Lung (tissue), 16 donors: ENCODE results near the gene TMLHE. TPM values are rescaled to one million over a fixed set of nuclear protein-coding genes. Genes with fewer than 3 reads are reported as not detected.
A peak's percentile ranks its signal among the peaks of the same experiment; 100 is the strongest.

Experiments
- ATAC-seq: fragments of 200-7000 bp; cut with Tn5 transposase; one replicate; pipeline ENCODE4 v1.9.1; 2020; ENCODE audit warnings: moderate number of reproducible peaks; ENCODE audit not compliant: insufficient read depth, low FRiP score
- DNase-seq, 3 donors: peaks; one replicate each; pipeline ENCODE4 v3.0.0-alpha.2; 2013 to 2017
- H3K27ac ChIP-seq, 2 donors: one replicate each; pipeline ENCODE4 v1.5.1; 2013; ENCODE audit warnings: mild to moderate bottlenecking in 2 of 2, moderate library complexity in 2 of 2, control low read depth in 1 of 2, inconsistent platforms in 1 of 2, low read depth in 1 of 2, low read length in 1 of 2
- H3K27me3 ChIP-seq, 3 donors: one replicate each; pipeline ENCODE4 v1.5.1; 2013; ENCODE audit warnings: low read length in 2 of 3; ENCODE audit not compliant: control insufficient read depth in 3 of 3, insufficient read depth in 3 of 3
- H3K36me3 ChIP-seq, 4 donors: one replicate each; pipeline ENCODE4 v1.5.1; 2013; ENCODE audit warnings: low read length in 4 of 4, mild to moderate bottlenecking in 1 of 4, moderate library complexity in 1 of 4; ENCODE audit not compliant: control insufficient read depth in 4 of 4, insufficient read depth in 4 of 4
- H3K4me1 ChIP-seq, 5 donors: one replicate each; pipeline ENCODE4 v1.5.1; 2013; ENCODE audit warnings: low read length in 5 of 5, mild to moderate bottlenecking in 2 of 5, moderate library complexity in 1 of 5; ENCODE audit not compliant: control insufficient read depth in 5 of 5, insufficient read depth in 5 of 5
- H3K4me3 ChIP-seq: one replicate; pipeline ENCODE4 v1.5.1; 2013; ENCODE audit warnings: mild to moderate bottlenecking, control low read depth, moderate library complexity
- H3K9ac ChIP-seq, 2 donors: one replicate each; pipeline ENCODE4 v1.5.1; 2013; ENCODE audit warnings: low read length in 2 of 2, control low read depth in 1 of 2; ENCODE audit not compliant: insufficient read depth in 1 of 2
- H3K9me3 ChIP-seq, 4 donors: one replicate each; pipeline ENCODE4 v1.5.1; 2013; ENCODE audit warnings: low read length in 3 of 4, mild to moderate bottlenecking in 1 of 4, moderate library complexity in 1 of 4; ENCODE audit not compliant: control insufficient read depth in 4 of 4, insufficient read depth in 3 of 4
- WGBS, 2 donors: extraction: QIAGEN DNeasy Blood & Tissue Kit; methylation state at CpG; one replicate each; pipeline ENCODE4 v1.1.7; 2013; 5-methylcytosine and 5-hydroxymethylcytosine counted together
- long read RNA-seq, 5 donors: transcript quantifications; one replicate each; lab custom pipeline, GENCODE V29; 2026
- polyA plus RNA-seq, 2 donors: library from polyadenylated mRNA; stranded (reverse); fragments of 200-250 nt; gene quantifications; one replicate each; pipeline ENCODE4 v1.2.1, GENCODE V29; 2013
- total RNA-seq, 2 donors: library from RNA; depleted of rRNA in 1 of 2; stranded (reverse); fragments of >200 nt in 1 of 2; gene quantifications; one replicate each; pipeline ENCODE4 v1.2.1, GENCODE V29; 2014 to 2021
- TF ChIP-seq, protein P1 (sequence below): IDR thresholded peaks from 2 replicates; pipeline ENCODE4 v1.5.1; 2012; ENCODE audit warnings: mild to moderate bottlenecking; ENCODE audit errors: control extremely low read depth, extremely low read depth
- donor health status: control.
- donor health status: control.
- donor health status: Bipolar disorder and iron deficiency.
- donor health status: healthy.
- donor health status: DM: yes; HTN: yes; CAD: no.

Gene TMLHE, protein sequence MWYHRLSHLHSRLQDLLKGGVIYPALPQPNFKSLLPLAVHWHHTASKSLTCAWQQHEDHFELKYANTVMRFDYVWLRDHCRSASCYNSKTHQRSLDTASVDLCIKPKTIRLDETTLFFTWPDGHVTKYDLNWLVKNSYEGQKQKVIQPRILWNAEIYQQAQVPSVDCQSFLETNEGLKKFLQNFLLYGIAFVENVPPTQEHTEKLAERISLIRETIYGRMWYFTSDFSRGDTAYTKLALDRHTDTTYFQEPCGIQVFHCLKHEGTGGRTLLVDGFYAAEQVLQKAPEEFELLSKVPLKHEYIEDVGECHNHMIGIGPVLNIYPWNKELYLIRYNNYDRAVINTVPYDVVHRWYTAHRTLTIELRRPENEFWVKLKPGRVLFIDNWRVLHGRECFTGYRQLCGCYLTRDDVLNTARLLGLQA
- total RNA-seq (10 to 100 TPM; 14.0 to 26.8 TPM), polyA plus RNA-seq (1 to 10 TPM; 3.5 to 8.2 TPM)
- long read RNA-seq, donor 1, transcript TMLHE-201 (8 exons, 2,832 nt) = major isoform, 7 of 7 reads
- long read RNA-seq, donor 1, partial matches to known transcripts = 0 of 7 reads
- long read RNA-seq, donor 1, other reads (novel, unspliced or antisense) = 0 of 7 reads
- long read RNA-seq, donor 2 = 0 reads
- long read RNA-seq, donor 3, partial matches to known transcripts = 0 of 3 reads
- long read RNA-seq, donor 3, other reads (novel, unspliced or antisense) = 0 of 3 reads
- long read RNA-seq, donor 4, partial matches to known transcripts = 0 of 1 reads
- long read RNA-seq, donor 4, other reads (novel, unspliced or antisense) = 0 of 1 reads
- long read RNA-seq, donor 5, transcript TMLHE-201 (8 exons, 2,832 nt) = major isoform, 9 of 11 reads
- long read RNA-seq, donor 5, partial matches to known transcripts = 0 of 11 reads
- long read RNA-seq, donor 5, other reads (novel, unspliced or antisense) = 0 of 11 reads

DNA sequence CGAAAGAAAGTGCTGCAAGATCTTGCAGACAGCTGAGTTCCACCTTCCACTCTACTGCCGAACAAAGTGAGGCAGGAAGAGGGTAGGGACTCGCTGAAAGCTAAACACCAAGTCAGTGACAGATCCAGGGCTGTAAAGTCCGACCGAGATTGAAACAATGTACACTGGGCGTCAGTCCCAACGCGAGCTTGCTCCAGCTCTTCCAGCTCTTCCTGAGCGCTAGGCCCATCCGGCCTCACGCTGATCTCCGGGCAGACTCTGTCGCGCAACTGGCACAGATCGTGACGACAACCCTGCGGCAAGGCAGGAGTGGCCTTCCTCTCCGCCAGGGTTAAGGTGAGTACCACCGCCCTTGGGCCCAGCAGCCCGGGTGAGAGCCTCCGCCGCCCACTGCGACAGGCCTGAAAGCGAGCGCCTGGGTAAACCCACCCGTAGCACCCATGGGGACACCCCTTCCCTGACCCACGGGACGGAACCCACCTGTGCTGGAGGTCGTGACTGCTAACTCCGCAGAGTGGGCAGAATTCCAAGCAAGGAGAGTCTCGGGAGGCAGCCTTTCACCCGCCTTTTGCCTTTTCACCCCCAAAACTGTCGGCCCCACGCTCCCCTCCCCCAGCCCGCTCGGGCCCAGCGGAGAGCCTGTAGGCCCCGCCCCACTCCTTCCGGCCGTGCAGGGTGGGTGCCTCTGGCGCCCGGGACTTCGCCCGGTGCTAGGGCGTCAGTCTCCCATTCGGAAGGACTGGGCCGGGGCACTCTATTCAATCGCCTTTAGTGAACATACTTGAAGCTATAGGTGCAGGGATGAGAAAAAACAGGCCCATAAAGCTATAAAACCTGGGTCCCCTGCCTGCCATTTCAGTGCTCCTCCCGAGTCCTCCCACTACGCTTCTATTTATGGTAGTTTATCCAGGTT lies at the start of gene TMLHE, which contains the start of gene SPRY3:
TMLHE (minus strand) TSS at position 641 of the 913 bp plus-strand sequence. CDS start 67,676 bp downstream, outside the sequence.
SPRY3 (plus strand) TSS at position 275 of the 913 bp plus-strand sequence.
- peaks cover 0 to 2% (median 0%) of the 10 kb centered on the region in 5 donors for H3K4me1 ChIP-seq
- peak within 1 kb of the TSS; percentile 67 for H3K4me3 ChIP-seq
- peak within 1 kb of the TSS; percentile 73 to 91 for H3K27ac ChIP-seq
- 1 to 30% methylated on average over 41 to 50 of the region's 50 CpGs for WGBS, 2 donors
- H3K27me3 ChIP-seq = no peaks in the 10 kb centered on the region
- DNase-seq = peak; percentile 70 to 76 (median 70)
- H3K36me3 ChIP-seq = no peaks in the 10 kb centered on the region
- H3K9ac ChIP-seq = peak within 1 kb of the TSS; percentile 89 to 95
- TF ChIP-seq, protein P1, sequence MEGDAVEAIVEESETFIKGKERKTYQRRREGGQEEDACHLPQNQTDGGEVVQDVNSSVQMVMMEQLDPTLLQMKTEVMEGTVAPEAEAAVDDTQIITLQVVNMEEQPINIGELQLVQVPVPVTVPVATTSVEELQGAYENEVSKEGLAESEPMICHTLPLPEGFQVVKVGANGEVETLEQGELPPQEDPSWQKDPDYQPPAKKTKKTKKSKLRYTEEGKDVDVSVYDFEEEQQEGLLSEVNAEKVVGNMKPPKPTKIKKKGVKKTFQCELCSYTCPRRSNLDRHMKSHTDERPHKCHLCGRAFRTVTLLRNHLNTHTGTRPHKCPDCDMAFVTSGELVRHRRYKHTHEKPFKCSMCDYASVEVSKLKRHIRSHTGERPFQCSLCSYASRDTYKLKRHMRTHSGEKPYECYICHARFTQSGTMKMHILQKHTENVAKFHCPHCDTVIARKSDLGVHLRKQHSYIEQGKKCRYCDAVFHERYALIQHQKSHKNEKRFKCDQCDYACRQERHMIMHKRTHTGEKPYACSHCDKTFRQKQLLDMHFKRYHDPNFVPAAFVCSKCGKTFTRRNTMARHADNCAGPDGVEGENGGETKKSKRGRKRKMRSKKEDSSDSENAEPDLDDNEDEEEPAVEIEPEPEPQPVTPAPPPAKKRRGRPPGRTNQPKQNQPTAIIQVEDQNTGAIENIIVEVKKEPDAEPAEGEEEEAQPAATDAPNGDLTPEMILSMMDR = no peak
- H3K9me3 ChIP-seq = peaks cover 0 to 5% (median under 1%) of the 10 kb centered on the region in 4 donors
- peak; percentile 73 for ATAC-seq

DNA sequence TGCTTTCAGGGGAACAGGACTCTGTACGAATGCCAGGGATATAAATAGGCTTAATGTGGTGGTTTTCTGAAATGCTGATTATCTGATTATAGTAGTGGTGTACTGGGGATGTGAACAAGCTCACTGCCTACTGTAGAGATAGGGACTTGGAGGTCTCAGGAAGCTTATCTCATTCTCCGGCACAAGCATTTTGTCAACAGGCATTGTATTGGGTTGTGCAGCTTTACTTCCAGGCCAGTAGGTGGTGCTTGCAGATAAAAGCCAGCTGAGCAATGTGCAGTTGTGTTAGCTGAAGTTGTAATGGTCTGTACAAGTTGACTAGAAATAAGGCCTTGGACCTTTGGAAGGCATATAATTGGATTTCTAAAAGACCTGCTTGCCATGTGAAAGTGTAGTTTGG lies 49.5 kb upstream of the TMLHE start:
- H3K9ac ChIP-seq = no peak overlapping the region
- no peak for ATAC-seq

DNA sequence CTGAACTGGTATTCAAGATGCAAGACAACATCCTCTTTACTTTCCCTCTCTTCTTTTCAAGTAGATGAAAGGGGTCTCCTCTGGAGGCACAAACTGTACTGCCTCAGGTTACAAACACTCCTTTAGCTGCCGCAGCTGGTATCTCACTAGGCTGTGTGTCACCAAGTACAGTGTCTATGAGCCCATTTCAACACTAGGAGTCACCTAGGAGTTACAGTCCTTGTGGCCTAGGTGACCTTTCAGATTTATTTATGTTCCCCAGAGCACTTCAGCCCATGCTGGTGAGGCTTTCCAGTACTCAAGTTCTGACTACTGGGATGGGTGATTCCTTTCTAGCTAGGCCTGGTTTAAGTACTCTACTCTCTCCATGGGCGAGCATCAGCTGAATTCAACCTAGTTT lies 32.4 kb upstream of the TMLHE start:
- no peaks in the 10 kb centered on the region for H3K36me3 ChIP-seq
- H3K4me1 ChIP-seq = no peaks in the 10 kb centered on the region
- peaks cover 0 to 9% (median 1%) of the 10 kb centered on the region in 4 donors for H3K9me3 ChIP-seq
- ATAC-seq (no peak), DNase-seq (no peak)
- TF ChIP-seq, protein P1 = no peak
- H3K4me3 ChIP-seq = no peak overlapping the region
- H3K27me3 ChIP-seq = peaks cover 0 to 3% (median 0%) of the 10 kb centered on the region in 3 donors
- no peak overlapping the region for H3K27ac ChIP-seq
- WGBS, 2 donors = 79 to 100% methylated on average over 2 of the region's 2 CpGs
- H3K9ac ChIP-seq = no peak overlapping the region

More for the DNA sequence above, 49.5 kb upstream of the TMLHE start:
- Histone ChIP-seq H3K27me3 (no peaks in the 10 kb centered on the region), H3K4me3 (no peak overlapping the region), H3K9me3 (peaks cover 0 to 8% (median 6%) of the 10 kb centered on the region in 4 donors), H3K36me3 (no peaks in the 10 kb centered on the region), H3K4me1 (no peaks in the 10 kb centered on the region), H3K27ac (no peak overlapping the region)
- TF ChIP-seq, protein P1 = no peak
- WGBS, 2 donors = 49 to 76% methylated on average over 2 of the region's 2 CpGs
- DNase-seq = no peak
